SK-N-SH (cell line): ENCODE measurements around the gene TPTE.
"Not testable (repeated sequence)": the region's sequence is repeated elsewhere in the genome, so short reads cannot be mapped to it uniquely, and the experiment has no call there.

Experiments used
- EZH2phosphoT487 ChIP-seq: fragments of 200-600 bp; sonication (generic); IDR thresholded peaks from 2 replicates; pipeline ENCODE4 v1.6.1; 2017; ENCODE audit warnings: low read depth, mixed run types, mild to moderate bottlenecking, antibody characterized with exemption, moderate library complexity, borderline replicate concordance
- TF ChIP-seq, protein P1 (sequence below): IDR thresholded peaks from 2 replicates; pipeline ENCODE4 v1.6.1; 2012; ENCODE audit warnings: mild to moderate bottlenecking, low read depth, low read length, moderate library complexity

DNA sequence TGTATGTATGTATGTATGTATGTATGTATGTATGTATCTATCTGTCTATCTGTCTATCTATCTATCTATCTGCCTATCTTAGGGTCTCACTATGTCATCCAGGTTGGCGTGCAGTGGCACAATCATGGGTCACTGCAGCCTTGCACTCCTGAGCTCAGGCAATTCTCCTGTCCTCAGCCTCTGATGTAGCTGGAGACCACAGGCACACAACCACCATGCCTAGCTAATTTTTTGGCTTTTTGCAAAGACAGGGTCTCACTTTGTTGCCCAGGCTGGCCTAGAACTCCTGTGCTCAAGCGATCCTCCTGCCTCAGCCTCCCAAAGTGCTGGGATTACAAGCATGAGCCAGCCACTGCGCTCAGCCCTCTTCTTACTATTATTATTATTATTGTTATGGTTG is 4.5 kb upstream of the TPTE start:
- TF ChIP-seq, protein P1, sequence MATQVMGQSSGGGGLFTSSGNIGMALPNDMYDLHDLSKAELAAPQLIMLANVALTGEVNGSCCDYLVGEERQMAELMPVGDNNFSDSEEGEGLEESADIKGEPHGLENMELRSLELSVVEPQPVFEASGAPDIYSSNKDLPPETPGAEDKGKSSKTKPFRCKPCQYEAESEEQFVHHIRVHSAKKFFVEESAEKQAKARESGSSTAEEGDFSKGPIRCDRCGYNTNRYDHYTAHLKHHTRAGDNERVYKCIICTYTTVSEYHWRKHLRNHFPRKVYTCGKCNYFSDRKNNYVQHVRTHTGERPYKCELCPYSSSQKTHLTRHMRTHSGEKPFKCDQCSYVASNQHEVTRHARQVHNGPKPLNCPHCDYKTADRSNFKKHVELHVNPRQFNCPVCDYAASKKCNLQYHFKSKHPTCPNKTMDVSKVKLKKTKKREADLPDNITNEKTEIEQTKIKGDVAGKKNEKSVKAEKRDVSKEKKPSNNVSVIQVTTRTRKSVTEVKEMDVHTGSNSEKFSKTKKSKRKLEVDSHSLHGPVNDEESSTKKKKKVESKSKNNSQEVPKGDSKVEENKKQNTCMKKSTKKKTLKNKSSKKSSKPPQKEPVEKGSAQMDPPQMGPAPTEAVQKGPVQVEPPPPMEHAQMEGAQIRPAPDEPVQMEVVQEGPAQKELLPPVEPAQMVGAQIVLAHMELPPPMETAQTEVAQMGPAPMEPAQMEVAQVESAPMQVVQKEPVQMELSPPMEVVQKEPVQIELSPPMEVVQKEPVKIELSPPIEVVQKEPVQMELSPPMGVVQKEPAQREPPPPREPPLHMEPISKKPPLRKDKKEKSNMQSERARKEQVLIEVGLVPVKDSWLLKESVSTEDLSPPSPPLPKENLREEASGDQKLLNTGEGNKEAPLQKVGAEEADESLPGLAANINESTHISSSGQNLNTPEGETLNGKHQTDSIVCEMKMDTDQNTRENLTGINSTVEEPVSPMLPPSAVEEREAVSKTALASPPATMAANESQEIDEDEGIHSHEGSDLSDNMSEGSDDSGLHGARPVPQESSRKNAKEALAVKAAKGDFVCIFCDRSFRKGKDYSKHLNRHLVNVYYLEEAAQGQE = not testable (repeated sequence)
- TF ChIP-seq EZH2phosphoT487 = not testable (repeated sequence)
